Fibroblast of lung (primary cell): ENCODE data around the gene LCNL1. TPM values are rescaled to one million over a fixed set of nuclear protein-coding genes. Genes with fewer than 3 reads are reported as not detected.

Experiments
- DNase-seq, 2 donors: peaks; one replicate each; pipeline versions ENCODE4 v3.0.0 to v3.0.0-alpha.2; 2010; ENCODE audit warnings: low read depth in 2 of 2
- H2AFZ ChIP-seq: 2 replicates; pipeline ENCODE4 v1.5.1; 2012; ENCODE audit warnings: low read length, control low read depth, inconsistent platforms
- H3K27ac ChIP-seq: 2 replicates; pipeline ENCODE4 v1.5.1; 2011; ENCODE audit warnings: low read length, control low read depth; ENCODE audit not compliant: insufficient read depth
- H3K27me3 ChIP-seq: 2 replicates; pipeline ENCODE4 v1.5.1; 2011; ENCODE audit warnings: mild to moderate bottlenecking, low read length; ENCODE audit not compliant: control insufficient read depth, insufficient read depth
- H3K36me3 ChIP-seq: 2 replicates; pipeline ENCODE4 v1.5.1; 2011; ENCODE audit warnings: low read length; ENCODE audit not compliant: control insufficient read depth, insufficient read depth
- H3K4me1 ChIP-seq: 2 replicates; pipeline ENCODE4 v1.5.1; 2011; ENCODE audit warnings: low read length; ENCODE audit not compliant: control insufficient read depth, insufficient read depth; ENCODE audit errors: extremely low read depth
- H3K4me2 ChIP-seq: 2 replicates; pipeline ENCODE4 v1.5.1; 2011; ENCODE audit warnings: low read length, control low read depth; ENCODE audit not compliant: insufficient read depth; ENCODE audit errors: extremely low read depth
- H3K4me3 ChIP-seq, 4 experiments: fragments of 200-600 bp in 1 of 4; sonication (generic) in 1 of 4; replicated peaks in 1 of 4; 2 replicates each; pipeline ENCODE4 v1.5.1; 2011 to 2016; ENCODE audit warnings: low read length in 4 of 4, low read depth in 3 of 4, mild to moderate bottlenecking in 3 of 4, control low read depth in 2 of 4, inconsistent platforms in 1 of 4, mixed read lengths in 1 of 4; ENCODE audit not compliant: insufficient read depth in 1 of 4; ENCODE audit errors: control extremely low read depth in 1 of 4
- H3K79me2 ChIP-seq: 2 replicates; pipeline ENCODE4 v1.5.1; 2012; ENCODE audit warnings: mild to moderate bottlenecking, low read length, inconsistent platforms; ENCODE audit not compliant: control insufficient read depth, insufficient read depth
- H3K9ac ChIP-seq: 2 replicates; pipeline ENCODE4 v1.5.1; 2011; ENCODE audit warnings: mild to moderate bottlenecking, low read length, control low read depth; ENCODE audit not compliant: insufficient read depth
- H3K9me3 ChIP-seq: 2 replicates; pipeline ENCODE4 v1.5.1; 2012; ENCODE audit warnings: low read depth, low read length; ENCODE audit not compliant: control insufficient read depth, insufficient read depth
- H4K20me1 ChIP-seq: 2 replicates; pipeline ENCODE4 v1.5.1; 2011; ENCODE audit warnings: low read length; ENCODE audit not compliant: control insufficient read depth, insufficient read depth; ENCODE audit errors: extremely low read depth
- EZH2 ChIP-seq: IDR thresholded peaks from 2 replicates; pipeline ENCODE4 v1.5.1; 2012; ENCODE audit warnings: low read length, control low read depth, mild to moderate bottlenecking; ENCODE audit errors: missing control alignments
- polyA plus RNA-seq, 2 donors: library from polyadenylated mRNA; depleted of rRNA in 1 of 2; stranded (reverse) in 1 of 2; unstranded in 1 of 2; fragments of >200 nt; gene quantifications; 2 replicates each; pipeline ENCODE4 v1.2.1, GENCODE V29; 2011 to 2012; ENCODE audit warnings: missing spikeins in 1 of 2
- total RNA-seq: library from RNA; depleted of rRNA; stranded (reverse); fragments of >200 nt; gene quantifications from 2 replicates; pipeline ENCODE4 v1.2.1, GENCODE V29; 2014
- TF ChIP-seq, protein P1 (sequence below), 2 donors: IDR thresholded peaks in 1 of 2; conservative IDR thresholded peaks in 1 of 2; 1 replicate in 1 of 2; 2 replicates in 1 of 2; pipeline ENCODE4 v1.5.1; 2011 to 2012; ENCODE audit warnings: low read length in 2 of 2, control low read depth in 1 of 2, inconsistent platforms in 1 of 2, low read depth in 1 of 2, mild to moderate bottlenecking in 1 of 2

Gene LCNL1
- total and polyA plus RNA-seq, 2 donors (not counting 1 experiment from before 2014, with no cell fraction given) = 1.4 to 6.3 TPM

- H3K9me3 ChIP-seq = no peaks in the 10 kb centered on the region
These were observed 1.9 kb upstream of the LCNL1 start for GRCh38 chr9:136980669-136981478.

DNA sequence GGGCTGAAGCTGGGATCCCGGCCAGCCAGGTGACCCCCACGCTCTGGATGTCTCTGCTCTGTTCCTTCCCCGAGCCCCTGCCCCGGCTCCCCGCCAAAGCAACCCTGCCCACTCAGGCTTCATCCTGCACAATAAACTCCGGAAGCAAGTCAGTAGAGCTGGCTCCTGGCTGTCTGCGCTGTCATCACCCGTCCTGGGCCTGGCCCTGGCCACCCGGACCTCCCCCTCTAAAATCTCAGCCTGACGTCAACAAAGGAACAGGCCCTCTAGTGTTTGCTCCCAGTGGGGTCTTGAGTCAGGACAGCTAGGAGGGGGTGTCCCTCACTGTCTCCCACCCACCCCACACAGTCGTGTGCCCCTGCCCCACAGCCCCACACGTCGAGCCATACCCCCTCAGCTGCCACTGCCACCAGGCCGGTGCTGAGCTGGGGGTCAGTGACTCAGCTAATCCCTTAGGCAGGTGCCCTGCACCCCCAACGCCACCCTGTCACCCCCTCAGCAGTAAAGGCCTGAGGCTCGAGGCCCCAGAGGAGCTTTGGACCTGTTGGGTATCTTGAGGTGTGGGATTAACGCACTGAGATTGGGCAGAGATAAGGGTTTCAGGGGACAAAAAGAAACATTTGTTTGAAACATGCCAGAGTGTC is 1.1 kb upstream of the LCNL1 start:
- TF ChIP-seq EZH2 = no peak
- TF ChIP-seq, protein P1, sequence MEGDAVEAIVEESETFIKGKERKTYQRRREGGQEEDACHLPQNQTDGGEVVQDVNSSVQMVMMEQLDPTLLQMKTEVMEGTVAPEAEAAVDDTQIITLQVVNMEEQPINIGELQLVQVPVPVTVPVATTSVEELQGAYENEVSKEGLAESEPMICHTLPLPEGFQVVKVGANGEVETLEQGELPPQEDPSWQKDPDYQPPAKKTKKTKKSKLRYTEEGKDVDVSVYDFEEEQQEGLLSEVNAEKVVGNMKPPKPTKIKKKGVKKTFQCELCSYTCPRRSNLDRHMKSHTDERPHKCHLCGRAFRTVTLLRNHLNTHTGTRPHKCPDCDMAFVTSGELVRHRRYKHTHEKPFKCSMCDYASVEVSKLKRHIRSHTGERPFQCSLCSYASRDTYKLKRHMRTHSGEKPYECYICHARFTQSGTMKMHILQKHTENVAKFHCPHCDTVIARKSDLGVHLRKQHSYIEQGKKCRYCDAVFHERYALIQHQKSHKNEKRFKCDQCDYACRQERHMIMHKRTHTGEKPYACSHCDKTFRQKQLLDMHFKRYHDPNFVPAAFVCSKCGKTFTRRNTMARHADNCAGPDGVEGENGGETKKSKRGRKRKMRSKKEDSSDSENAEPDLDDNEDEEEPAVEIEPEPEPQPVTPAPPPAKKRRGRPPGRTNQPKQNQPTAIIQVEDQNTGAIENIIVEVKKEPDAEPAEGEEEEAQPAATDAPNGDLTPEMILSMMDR (conservative IDR thresholded peaks at IDR 0.05 in 1 of 2, IDR thresholded peaks at IDR 0.05 in 1 of 2; ENCODE audit: low read depth in 1 of 2, low read length in 2 of 2) = no peak

More at GRCh38 chr9:136980669-136981478, 1.9 kb upstream of the LCNL1 start:
- H2AFZ ChIP-seq = no peak overlapping the region
- H3K4me1 ChIP-seq = no peaks in the 10 kb centered on the region
- H3K9ac ChIP-seq = no peak overlapping the region
- no peak for DNase-seq
- H3K4me3 ChIP-seq = no peak overlapping the region
- no peak overlapping the region for H3K27ac ChIP-seq
- H3K4me2 ChIP-seq = no peak overlapping the region
- H3K27me3 ChIP-seq = peaks cover 22% of the 10 kb centered on the region
- H3K36me3 ChIP-seq = no peaks in the 10 kb centered on the region
- no peaks in the 10 kb centered on the region for H4K20me1 ChIP-seq
- no peak for TF ChIP-seq EZH2
- TF ChIP-seq, protein P1 (conservative IDR thresholded peaks at IDR 0.05 in 1 of 2, IDR thresholded peaks at IDR 0.05 in 1 of 2; ENCODE audit: low read depth in 1 of 2, low read length in 2 of 2) = no peak
- H3K79me2 ChIP-seq = no peaks in the 10 kb centered on the region

DNA sequence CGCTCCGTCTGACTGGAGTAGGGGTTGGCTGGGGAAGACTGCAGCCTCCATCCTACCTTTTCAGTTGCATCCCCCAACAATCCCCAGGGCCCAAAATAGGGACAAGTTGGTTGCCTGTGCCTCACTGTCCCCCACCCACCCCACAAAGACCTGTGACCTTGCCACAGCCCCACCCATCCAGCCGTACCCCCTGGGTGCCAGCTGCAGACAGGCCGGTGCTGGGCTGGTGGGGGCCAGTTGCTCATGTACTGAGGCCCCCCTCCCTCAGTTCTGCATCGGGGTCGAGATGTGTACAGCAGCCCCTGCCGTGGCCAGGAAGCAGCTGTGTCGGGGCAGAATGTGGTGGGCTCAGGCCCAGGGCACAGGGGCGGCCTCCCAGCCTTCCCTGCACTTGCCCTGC is 374 bp downstream of the LCNL1 start:
- H3K4me1 ChIP-seq = no peaks in the 10 kb centered on the region
- no peaks in the 10 kb centered on the region for H4K20me1 ChIP-seq
- peaks cover 20% of the 10 kb centered on the region for H3K27me3 ChIP-seq
- no peak for DNase-seq
- H3K36me3 ChIP-seq = no peaks in the 10 kb centered on the region
- no peak overlapping the region for H3K27ac ChIP-seq
- no peak overlapping the region for H3K4me2 ChIP-seq
- no peak overlapping the region for H3K9ac ChIP-seq
- H2AFZ ChIP-seq = no peak overlapping the region
- TF ChIP-seq, protein P1 (conservative IDR thresholded peaks at IDR 0.05 in 1 of 2, IDR thresholded peaks at IDR 0.05 in 1 of 2; ENCODE audit: low read depth in 1 of 2, low read length in 2 of 2) = no peak
- TF ChIP-seq EZH2 = no peak
- no peaks in the 10 kb centered on the region for H3K79me2 ChIP-seq
- no peaks in the 10 kb centered on the region for H3K9me3 ChIP-seq
- no peak overlapping the region for H3K4me3 ChIP-seq

More for the DNA sequence above, 1.1 kb upstream of the LCNL1 start:
- Histone ChIP-seq H3K9me3 (no peaks in the 10 kb centered on the region), H3K9ac (no peak overlapping the region), H3K79me2 (no peaks in the 10 kb centered on the region), H3K4me3 (no peak overlapping the region), H2AFZ (no peak overlapping the region), H3K27ac (no peak overlapping the region), H4K20me1 (no peaks in the 10 kb centered on the region), H3K4me2 (no peak overlapping the region), H3K27me3 (peaks cover 24% of the 10 kb centered on the region), H3K4me1 (no peaks in the 10 kb centered on the region), H3K36me3 (no peaks in the 10 kb centered on the region)
- no peak for DNase-seq
